Measurements from ENCODE around the gene COG8.

DNA sequence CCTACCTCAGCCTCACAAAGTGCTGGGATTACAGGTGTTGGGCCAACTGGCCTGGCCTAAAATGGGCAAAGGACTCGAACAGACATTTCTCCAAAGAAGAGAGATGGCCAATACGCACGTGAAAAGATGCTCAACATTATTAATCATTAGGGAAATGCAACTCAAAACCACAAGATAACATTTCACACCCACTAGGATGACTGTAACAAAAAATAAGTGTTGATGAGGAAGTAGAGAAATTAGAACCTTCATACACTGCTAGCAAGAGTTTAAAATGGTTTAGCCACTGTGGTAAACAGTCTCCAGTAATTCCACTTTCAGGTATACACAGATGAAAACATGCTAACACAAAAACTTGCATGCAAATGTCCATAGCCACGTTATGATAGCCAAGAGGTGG, 6.6 kb upstream of the COG8 start:
- TF ChIP-seq, protein P1, sequence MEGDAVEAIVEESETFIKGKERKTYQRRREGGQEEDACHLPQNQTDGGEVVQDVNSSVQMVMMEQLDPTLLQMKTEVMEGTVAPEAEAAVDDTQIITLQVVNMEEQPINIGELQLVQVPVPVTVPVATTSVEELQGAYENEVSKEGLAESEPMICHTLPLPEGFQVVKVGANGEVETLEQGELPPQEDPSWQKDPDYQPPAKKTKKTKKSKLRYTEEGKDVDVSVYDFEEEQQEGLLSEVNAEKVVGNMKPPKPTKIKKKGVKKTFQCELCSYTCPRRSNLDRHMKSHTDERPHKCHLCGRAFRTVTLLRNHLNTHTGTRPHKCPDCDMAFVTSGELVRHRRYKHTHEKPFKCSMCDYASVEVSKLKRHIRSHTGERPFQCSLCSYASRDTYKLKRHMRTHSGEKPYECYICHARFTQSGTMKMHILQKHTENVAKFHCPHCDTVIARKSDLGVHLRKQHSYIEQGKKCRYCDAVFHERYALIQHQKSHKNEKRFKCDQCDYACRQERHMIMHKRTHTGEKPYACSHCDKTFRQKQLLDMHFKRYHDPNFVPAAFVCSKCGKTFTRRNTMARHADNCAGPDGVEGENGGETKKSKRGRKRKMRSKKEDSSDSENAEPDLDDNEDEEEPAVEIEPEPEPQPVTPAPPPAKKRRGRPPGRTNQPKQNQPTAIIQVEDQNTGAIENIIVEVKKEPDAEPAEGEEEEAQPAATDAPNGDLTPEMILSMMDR (IDR thresholded peaks at IDR 0.05; ENCODE audit: control extremely low read depth in 1 of 3, insufficient read depth in 1 of 3, low read depth in 1 of 3, low read length in 3 of 3) = no peak
- TF ChIP-seq JUN (IDR thresholded peaks at IDR 0.05; ENCODE audit: low read depth, low read length) = no peak
- TF ChIP-seq RBBP5 (IDR thresholded peaks at IDR 0.05; ENCODE audit: borderline replicate concordance, low read depth, low read length) = no peak
- no peak for TF ChIP-seq EZH2 (IDR thresholded peaks at IDR 0.05; ENCODE audit: low read depth, low read length, severe bottlenecking)
- no peak for TF ChIP-seq TCF12 (IDR thresholded peaks at IDR 0.05; ENCODE audit: low read depth, low read length)
- TF ChIP-seq KDM1A (IDR thresholded peaks at IDR 0.05; ENCODE audit: borderline replicate concordance, low read length) = no peak
- TF ChIP-seq SIN3A (conservative IDR thresholded peaks at IDR 0.05 in 1 of 2, IDR thresholded peaks at IDR 0.05 in 1 of 2; ENCODE audit: low read depth in 1 of 2, low read length in 2 of 2) = no peak
- no peak for TF ChIP-seq POLR2A (IDR thresholded peaks at IDR 0.05; ENCODE audit: control extremely low read depth in 1 of 2, low read depth in 2 of 2, low read length in 2 of 2)
- TF ChIP-seq YY1 (IDR thresholded peaks at IDR 0.05; ENCODE audit: low read depth, low read length) = no peak
